GM12891 (cell line): Measurements from ENCODE around the gene ORC2.

Experiments
- POLR2A ChIP-seq: IDR thresholded peaks from 2 replicates; pipeline ENCODE4 v1.6.1; 2011; ENCODE audit warnings: low read depth, low read length, control low read depth
- POLR2AphosphoS5 ChIP-seq: IDR thresholded peaks from 2 replicates; pipeline ENCODE4 v1.6.1; 2011; ENCODE audit warnings: low read depth, low read length, control low read depth
- SPI1 ChIP-seq: IDR thresholded peaks from 2 replicates; pipeline ENCODE4 v1.6.1; 2011; ENCODE audit warnings: low read depth, low read length, control low read depth
- TAF1 ChIP-seq: IDR thresholded peaks from 2 replicates; pipeline ENCODE4 v1.6.1; 2011; ENCODE audit warnings: low read depth, low read length, control low read depth

GRCh38 chr2:200878289-200878880, 85.1 kb downstream of the ORC2 start:
- TF ChIP-seq TAF1 (no peak), SPI1 (no peak), POLR2AphosphoS5 (no peak), POLR2A (no peak)
